HuH-7.5 (cell line): ENCODE results near the gene CETN3.

Experiments
- DNase-seq: peaks from one replicate; pipeline ENCODE4 v3.0.0; 2011; ENCODE audit warnings: low spot score

Gene CETN3

DNA sequence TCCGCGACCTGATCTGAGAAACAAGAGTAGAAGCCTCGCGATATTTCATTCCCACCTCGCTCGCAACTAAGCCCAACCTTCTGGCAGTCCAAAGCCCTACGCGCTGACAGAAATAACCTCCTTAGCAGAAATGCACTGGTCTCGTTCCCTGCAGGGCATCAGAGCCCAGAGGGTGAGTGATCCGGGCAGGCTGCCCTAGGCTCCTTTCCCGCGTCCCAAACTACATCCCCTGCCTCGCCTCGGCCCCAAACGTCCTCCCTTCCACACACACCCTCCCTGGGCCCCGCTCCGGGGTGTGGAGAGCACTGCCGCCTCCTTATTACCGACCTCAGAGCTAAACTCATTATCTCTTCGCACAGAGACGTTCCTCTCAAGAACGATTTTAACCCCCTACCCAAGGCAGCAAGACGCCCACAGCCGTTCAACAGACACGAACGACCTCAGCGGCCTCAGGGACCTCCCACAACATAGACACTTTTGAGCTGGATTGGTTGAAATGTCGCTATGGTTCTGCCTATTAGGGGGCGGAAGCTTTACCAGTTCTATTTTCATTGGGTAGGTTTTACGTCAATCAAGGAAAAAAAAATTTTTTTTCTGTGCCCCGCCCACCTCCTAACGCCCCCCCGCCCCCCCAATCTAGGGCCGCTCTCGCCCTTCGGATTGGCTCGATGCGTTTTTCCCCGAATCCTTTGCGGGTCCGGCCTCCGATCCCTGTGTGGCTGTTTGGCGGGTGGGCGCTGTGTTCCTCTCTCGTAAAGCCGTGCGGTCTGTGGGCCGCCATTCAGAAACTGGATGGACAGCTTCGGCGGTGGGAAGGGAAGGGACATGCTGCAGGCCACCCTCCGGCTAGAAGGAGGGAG lies at the start of gene CETN3:
Gene CETN3, minus strand, starts transcription at position 439 of the 860 bp plus-strand sequence. Its CDS starts 95 bp downstream, at position 344.
- peak; percentile 43 for DNase-seq

DNA sequence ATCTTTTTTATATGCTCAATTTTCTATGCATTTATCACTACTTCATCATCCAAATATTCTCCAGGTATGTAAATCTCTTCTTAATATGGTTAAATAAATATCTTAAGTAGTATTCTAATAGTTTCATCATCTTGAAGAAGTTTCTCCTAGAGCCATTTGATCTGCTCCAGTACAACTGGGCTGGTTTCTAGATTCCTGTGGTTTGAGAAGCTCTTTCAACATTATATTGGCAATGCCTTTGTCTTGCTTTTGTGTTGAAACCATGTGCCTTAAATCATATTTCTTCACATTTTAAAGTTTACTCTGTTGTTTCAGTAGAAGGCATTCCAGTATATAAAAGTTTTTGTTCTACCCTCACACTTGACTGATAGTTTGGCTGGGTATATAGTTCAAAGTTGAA lies 37.4 kb upstream of the CETN3 start:
- DNase-seq, result no peak

DNA sequence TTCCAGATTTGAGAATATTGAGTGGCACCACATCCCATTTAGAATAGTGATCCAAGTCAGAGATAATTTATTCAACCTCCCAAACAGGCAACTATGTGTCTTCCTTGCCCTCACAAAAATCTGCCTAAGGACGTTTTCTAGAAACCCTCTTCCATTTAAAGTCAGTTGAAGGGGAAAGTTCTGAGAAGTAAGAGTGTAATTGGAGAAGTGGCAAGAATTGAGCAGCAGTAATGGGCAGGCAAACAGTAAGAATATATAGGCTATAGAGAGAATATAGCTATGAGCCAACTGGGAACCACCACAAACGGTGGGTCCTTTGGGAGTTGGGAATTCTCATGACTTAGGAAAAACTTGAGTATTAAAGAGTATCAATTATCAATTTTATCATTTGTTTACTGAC lies 31.1 kb upstream of the CETN3 start:
- DNase-seq, result no peak

DNA sequence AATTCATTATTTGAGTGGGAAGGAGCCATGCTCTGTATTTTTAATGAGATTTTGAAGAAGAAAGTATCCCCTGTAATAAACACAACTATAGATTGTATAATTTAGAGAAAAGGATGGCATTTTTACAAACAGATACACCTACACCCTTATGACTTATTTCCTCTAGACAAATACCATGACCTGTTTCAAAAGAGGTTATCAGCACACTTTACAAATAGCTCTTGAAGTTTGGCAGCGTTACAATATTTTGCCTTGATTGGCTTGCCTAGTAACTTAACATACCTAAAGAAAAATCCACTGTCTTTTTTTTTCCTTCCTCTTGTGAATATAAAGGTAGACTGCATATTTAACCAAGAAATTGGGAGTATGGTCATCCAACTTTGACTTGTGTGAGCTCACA lies 28.5 kb upstream of the CETN3 start:
- DNase-seq, result no peak

DNA sequence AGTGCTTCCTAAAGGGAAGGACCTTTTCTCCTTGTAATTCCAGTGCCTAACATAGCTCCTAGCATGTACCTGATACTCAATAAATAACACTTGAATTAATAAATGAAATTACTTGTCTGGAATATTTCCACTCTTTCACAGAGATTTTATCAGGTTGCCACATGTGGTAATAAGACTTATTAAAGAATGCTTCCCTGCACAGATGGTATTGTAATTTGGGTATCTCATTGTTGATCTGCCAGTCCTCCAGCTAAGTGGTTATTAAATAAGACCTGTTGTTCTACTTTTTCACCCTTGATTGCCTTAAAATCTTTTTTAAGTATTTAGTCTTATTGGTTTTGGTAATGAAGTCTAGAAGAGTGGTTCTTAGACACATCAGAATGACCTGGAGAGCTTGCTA lies 28.1 kb upstream of the CETN3 start:
- DNase-seq, result no peak

DNA sequence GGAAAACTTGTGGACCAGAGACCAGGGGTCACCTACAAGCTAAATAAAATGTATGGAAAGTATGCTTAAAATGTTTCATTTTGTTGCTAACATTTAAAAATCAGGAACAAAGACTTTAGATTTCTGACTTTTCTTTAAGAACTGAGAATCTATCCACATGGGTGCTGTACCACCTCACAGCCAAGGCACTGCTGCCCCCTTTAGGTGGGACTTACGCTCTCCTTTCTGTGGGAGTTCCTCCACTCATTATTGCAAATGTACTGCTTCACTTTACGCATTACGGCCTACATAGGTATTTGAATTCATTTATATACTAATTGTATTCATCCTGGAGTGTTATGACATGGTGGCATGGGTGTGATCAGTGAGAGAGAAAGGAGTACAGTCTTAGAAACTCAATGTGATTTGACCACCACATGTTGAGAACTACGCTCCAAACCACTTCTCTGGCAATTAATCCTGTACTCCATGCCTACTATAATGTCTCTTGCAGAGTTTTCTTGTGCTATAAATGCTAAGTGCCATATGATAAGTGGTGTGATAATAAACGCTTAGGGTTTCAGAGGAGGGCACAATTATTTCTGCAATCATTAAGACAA lies 24.7 kb upstream of the CETN3 start:
- DNase-seq, result no peak

DNA sequence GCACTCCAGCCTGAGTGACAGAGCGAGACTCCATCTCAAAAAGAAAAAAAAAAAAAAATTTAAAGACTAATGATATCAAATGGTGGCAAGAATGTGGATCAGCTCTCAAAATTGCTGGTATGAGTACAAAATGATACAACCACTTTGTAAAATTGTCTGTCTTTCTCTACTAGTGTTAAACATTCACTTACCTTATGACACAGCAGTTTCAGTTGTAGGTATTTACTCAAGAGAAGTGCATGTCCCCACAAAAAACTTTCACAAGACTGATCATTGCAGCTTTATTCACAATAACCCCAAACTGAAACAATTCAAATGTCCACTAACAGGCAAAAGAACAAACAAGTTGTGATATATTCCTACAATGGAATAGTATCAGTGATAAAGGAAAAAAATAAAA lies 14.7 kb upstream of the CETN3 start:
- DNase-seq, result no peak

DNA sequence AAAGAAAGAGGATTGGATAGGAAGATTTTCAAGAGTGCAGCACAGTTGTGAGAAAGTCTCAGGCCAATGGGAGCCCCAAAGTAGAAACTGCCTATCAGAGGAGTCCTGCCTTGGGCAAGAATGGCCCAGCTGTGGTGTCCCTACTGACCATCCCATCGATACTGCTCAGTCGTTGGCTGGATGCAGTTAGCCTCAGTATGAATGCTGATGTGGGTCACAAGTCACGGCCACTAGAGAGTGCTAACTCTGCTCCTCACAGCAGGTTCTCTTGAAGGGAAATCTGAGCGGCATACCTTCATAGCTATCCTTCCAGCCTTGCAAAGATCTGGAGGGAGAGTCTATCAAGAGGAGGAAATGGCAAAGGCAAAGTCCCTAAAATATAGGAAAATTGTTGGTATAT lies 11.6 kb upstream of the CETN3 start:
- peak; percentile 4 for DNase-seq

DNA sequence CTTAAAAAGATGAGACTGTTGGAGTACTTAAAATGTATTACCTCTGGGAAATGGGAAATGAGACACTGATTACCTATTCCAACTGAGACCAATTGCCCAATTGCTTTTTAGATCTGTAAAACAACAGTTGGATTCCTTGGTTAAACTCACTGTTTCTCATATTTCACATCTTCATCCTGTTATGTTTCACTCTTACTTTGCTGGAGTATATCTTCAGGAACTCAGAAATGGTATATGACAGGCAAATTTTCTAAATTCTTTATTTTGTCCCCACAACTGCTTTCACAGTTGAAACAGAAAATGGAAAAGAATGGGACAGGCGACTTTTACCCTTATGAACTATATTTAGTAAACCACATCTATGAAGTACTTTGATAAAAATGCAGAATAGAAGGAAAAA lies 8.7 kb upstream of the CETN3 start:
- no peak for DNase-seq

DNA sequence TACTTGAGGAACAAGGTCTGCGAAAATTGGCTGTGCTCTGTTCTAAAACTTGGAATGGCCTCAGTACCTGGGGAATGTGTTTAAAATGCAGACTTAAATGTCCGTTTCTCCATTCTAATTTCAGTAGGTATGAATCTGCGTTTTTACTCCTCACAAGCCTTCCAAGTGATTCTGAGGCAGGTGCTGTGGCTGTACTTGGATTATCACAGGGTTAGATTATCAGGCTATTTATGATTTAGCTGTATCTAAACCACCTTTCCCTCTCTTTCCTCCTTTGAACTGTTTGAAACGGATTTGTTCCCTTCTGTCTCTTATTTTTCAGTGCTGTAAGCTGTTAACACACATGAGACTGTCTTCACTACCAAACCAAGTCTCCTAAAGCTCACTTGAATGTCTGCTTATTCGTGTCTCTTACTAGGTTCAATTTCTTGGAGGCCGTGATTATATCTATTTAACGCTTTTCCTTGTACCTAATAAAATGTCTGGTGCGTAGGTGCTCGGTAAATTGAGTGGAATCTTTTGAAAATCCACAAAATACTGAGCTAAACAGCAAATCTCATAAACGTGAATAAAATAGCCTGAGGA lies 714 bp upstream of the CETN3 start:
- DNase-seq, result no peak

DNA sequence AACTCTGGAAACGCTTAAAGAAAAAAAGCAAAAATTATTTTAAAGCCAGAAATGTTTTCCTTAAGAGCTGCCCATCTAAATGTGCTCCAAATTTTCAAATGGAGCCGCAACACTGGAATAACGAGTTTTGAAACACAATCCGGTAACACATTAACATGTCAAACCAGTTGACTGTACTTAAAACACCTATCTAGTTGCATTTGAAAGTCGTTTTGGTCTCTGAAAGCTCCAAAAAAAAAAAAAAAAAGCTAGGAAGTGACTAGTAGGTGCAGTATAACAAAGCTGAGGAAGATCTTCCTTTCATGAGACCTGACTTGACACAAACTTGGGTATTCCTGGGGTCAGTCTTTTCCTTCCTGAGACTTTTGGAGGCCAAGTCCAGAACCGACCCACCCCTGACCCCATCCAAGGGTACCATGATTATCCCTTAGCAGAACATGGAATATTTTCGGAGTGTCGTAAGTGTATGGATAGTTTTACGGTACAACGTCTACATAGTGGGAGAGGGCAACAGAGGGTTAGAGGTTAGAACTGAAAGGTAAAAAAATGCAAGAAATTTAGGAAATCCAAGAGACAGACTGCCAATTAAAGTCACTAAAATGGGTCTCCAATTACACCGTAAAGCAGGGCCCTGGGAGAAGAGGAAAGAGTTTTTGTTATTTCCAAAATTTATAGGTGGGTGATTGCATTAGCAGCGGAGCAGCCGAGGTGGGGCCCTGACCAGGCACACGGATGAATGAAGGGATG lies 812 bp downstream of the CETN3 start:
- DNase-seq, result peak; percentile 7

DNA sequence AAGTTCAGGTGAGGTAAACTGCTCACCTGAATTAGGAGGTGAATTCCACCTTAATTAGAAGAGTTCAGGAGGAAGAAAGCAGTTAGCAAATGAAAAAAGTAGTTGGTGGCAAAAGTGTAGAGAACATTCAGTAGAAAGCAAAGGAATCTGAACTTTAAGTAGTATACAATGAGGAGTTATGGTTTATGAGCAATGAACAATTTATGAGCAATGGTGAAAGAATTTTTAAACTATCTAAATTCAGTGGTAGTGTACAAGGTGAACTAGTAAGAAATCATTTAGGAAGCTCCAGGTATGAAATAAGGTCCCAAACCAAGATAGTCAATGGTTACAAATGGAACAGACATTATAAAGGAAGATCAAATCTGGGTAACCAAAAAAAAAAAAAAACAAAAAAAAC lies 3.1 kb downstream of the CETN3 start:
- DNase-seq, result no peak

DNA sequence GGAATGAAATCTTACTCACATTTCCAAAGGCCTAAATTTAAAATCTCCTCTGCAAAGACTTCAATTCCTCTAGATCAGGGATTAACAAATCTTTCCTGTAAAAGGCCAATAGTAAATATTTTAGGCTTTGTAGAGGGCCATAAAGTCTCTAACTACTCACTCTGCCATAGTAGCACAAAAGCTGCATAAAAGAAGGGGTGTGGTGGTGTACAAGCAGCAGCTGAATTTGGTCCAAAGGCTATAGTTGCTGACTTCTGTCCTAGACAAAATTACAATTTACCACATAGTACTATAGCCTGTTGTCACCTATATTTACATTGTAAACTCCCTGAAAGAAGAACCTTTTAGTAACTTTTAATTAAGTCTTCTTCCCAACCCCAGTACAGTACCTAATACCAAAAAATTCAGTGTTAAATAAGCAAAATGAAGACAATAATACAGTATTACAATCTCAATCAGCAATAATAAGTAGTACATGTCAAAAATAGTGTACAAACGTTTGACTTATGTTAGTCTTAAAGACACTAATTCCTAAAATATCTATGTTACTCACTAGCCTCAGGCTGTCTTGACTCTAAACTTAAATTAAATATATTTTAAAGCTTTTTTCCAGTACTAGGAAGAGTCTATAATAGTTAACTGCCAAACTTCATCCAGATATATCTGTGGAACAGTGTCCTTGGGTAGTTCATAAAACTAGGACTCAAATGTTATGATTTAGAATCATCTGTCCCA lies 6.9 kb downstream of the CETN3 start:
- DNase-seq, result no peak

DNA sequence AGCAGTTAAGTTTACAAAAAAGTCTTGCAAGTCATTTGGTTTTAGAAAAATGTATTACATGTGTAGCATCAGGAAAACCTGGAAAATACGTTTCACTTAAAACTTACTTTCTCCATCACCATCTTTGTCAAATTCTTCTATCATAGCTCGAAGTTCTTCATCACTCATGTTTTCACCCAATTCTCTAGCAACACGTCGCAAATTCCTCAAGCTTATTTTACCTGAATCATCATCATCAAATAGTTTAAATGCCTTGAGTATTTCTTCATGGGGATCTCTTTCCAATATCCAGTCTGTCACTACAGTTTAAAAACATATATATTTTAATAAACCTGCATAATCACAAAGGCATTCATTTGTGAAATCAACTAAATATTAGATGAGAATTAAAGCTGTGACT lies 10.3 kb downstream of the CETN3 start:
- DNase-seq, result no peak

DNA sequence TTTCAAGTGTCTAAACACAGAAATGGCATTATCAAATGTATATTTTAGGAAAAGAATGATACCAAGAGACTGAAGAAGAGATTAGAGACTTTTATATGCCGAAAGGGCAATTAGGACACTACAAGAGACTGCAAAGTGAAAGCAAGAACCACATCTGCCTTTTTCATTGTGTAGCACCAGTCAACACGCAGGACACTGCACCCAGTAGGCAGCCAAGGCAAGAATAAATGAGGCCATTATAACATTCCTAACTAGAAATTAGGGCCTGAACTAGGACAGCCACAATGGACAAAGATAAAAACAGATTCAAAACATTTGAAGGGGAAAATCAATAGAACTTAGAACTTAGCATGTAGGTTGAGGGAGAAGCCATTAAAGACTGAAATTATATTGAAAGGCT lies 10.8 kb downstream of the CETN3 start:
- DNase-seq, result no peak

DNA sequence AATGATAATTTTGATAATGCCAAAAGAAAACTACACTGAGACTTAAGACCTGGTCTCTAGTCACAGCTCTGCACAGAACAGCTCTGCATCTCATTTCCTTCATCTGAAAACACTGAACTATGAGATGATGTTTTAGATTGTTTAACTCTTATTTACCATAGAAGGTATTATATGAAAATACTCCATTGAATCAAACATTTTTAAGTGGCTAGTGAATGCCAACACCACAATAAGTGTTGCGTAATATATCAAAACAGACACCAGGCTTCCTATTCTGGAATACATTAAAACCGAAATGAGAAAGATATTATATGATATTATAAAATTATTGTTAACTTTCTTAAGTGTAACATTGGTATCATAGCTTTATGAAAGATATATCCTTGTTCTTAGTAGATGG lies 14.6 kb downstream of the CETN3 start:
- no peak for DNase-seq

DNA sequence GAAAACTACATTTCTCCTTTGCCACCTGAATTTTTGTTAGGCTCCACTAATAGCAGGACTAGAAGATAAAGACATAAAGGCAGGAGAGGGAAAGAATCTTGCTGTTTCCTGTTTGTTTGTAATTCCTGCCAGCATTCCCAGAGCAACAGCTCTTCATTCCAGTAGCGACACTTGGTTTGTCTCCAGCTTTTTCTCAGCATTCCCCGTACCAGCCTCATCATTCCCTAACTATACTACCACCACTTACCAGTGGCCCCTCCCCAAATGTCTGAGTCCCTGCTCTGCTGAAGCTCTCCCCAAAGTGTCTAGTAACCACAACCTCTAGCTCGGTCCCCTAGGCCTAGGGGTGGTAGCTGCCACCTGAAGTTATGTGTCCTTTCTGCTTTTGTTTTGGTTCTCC lies 18.6 kb downstream of the CETN3 start:
- DNase-seq, result no peak

DNA sequence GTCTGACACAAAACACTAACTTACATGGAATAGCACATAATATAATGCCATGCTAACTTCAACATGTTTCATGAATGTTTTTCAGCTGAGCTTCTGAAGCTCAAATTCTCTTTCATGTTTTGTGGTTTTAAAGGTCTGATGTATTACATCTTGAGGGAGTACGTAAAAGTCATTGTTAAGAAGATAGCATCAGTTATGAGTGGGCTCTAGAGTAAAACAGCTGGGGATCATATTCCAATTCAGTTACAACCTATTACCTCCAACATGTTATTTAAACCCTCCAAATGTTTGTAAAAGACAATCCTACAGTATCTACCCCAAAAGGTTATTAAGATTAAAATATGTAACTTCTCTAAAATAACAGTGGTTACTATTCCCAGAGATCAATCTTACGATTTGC lies 19.2 kb downstream of the CETN3 start:
- DNase-seq, result no peak

DNA sequence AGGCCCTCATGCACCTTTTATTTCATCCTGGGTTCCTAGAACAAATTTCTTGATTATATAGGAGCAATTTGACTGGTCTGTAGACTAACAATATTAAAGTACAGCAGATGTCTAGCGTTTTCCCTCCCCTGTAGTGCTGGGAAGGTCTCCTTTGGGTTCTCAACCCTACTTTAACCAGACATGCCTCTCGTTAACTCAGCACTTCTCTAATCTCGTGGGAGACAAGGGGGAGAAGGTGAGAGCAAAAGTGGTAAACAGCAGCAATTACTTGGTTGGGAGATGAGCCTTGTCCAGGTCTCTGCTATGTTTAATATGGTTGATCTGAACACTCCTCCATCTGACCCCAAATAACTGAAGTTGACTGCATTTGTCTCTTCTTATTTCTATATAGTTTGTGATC lies 22.0 kb downstream of the CETN3 start:
- DNase-seq, result no peak

DNA sequence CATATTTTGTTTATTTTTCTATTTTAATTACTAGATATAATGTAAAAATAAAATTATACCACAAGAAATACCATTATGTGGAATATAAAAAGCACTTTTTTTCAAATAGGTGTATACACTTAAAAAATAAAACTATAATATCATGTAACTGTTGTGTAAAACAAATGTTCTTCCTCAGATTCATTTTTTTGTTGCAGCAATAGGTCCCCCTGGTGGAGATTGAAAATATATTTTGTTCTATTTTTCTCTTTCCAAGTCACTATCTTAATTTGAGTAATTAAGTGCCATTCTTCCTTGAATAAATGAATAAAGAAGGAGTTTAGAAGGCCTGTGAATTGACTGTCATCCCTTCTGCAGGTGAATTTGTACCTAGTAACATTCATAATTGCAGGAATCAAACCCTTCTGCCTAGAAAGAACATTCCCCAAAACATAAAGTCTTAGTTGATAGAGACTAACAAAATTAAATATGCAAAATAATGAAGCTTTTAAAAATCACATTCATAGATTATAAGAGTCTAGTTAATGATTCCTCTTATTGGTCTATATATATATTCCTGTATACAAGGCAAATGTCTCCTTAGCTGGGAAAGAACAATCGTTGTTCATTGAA lies 23.4 kb downstream of the CETN3 start:
- no peak for DNase-seq

DNA sequence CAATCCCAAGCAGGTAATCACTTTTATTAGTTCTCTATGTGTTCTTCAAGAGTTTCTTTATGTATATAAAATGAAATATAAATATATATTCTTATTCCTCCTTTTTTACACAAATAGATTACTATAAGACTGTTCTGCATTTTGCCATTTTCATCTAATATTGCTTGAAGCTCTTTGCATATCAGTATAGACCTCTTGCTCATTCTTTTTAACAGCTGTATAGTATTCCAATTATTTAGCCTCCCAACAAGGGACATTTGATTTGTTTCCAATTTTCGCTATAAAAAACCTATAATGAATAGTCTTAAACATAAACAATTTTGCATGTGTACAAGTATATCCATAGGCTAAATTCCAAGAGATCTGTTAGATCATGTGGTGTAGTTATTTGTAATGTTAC lies 25.2 kb downstream of the CETN3 start:
- DNase-seq, result no peak

DNA sequence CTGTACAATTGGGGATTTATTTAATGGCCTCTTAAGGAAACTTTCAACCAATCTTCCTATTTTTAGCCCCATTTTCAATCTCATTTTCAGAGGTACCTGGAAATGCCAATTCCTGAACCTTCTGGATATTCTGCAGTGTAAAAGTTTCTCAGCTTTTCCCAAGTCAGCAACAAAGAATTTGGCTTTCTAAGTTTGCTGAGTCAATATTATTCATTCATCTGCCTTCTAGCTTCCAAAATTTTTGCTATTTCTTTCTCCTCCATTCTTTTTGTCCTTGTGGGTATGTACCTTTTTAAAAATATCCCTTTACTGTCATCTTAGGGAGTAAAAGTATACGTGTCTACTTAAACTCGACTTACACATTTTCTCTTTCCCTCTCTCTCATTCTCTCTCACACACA lies 25.7 kb downstream of the CETN3 start:
- DNase-seq, result no peak
